Liver (tissue), 9 donors: Measurements from ENCODE around the gene SEMA3C. TPM values are rescaled to one million over a fixed set of nuclear protein-coding genes. Genes with fewer than 3 reads are reported as not detected.

ENCODE experiments used
- DNase-seq: peaks from one replicate; pipeline ENCODE4 v3.0.0-alpha.2; 2017; ENCODE audit warnings: low spot score
- H3K27ac ChIP-seq, 2 donors: one replicate each; pipeline ENCODE4 v1.7.0; 2013; ENCODE audit warnings: inconsistent platforms in 2 of 2, low read length in 2 of 2, control low read depth in 1 of 2, low read depth in 1 of 2, mild to moderate bottlenecking in 1 of 2
- H3K27me3 ChIP-seq, 4 donors: one replicate each; pipeline versions ENCODE4 v1.6.1 to v1.7.0; 2013; ENCODE audit warnings: low read length in 3 of 4, inconsistent platforms in 1 of 4, mild to moderate bottlenecking in 1 of 4, moderate library complexity in 1 of 4; ENCODE audit not compliant: control insufficient read depth in 4 of 4, insufficient read depth in 4 of 4
- H3K36me3 ChIP-seq, 4 donors: one replicate each; pipeline versions ENCODE4 v1.6.1 to v1.7.0; 2013; ENCODE audit warnings: low read length in 3 of 4, mild to moderate bottlenecking in 3 of 4, low read depth in 1 of 4, moderate library complexity in 1 of 4; ENCODE audit not compliant: control insufficient read depth in 4 of 4, insufficient read depth in 3 of 4
- H3K4me1 ChIP-seq, 4 donors: one replicate each; pipeline versions ENCODE4 v1.6.1 to v1.7.0; 2013; ENCODE audit warnings: low read length in 3 of 4, mild to moderate bottlenecking in 3 of 4, moderate library complexity in 1 of 4; ENCODE audit not compliant: control insufficient read depth in 4 of 4, insufficient read depth in 4 of 4
- H3K4me3 ChIP-seq, 3 donors: one replicate each; pipeline versions ENCODE4 v1.6.1 to v1.7.0; 2013; ENCODE audit warnings: low read length in 3 of 3, control low read depth in 1 of 3, low read depth in 1 of 3, mild to moderate bottlenecking in 1 of 3
- H3K9ac ChIP-seq, 2 donors: one replicate each; pipeline ENCODE4 v1.7.0; 2013; ENCODE audit warnings: low read length in 2 of 2, mild to moderate bottlenecking in 2 of 2, moderate library complexity in 2 of 2, control low read depth in 1 of 2, low read depth in 1 of 2
- H3K9me3 ChIP-seq, 4 donors: one replicate each; pipeline versions ENCODE4 v1.6.1 to v1.7.0; 2013; ENCODE audit warnings: low read length in 3 of 4; ENCODE audit not compliant: control insufficient read depth in 4 of 4
- CTCF ChIP-seq: fragments of 150-350 bp; IDR thresholded peaks from 2 replicates; pipeline ENCODE4 v1.5.1; 2017; ENCODE audit warnings: improper control_type of control experiment, low read depth, low read length; ENCODE audit not compliant: missing input control
- FOXA1 ChIP-seq: IDR thresholded peaks from 2 replicates; pipeline ENCODE4 v1.6.1; 2016; ENCODE audit warnings: antibody characterized with exemption
- FOXA2 ChIP-seq: IDR thresholded peaks from 2 replicates; pipeline ENCODE4 v1.6.1; 2016; ENCODE audit warnings: antibody characterized with exemption
- GABPA ChIP-seq, 2 donors: IDR thresholded peaks in 1 of 2; conservative IDR thresholded peaks in 1 of 2; 2 replicates each; pipeline ENCODE4 v1.6.1; 2016; ENCODE audit warnings: antibody characterized with exemption in 2 of 2, mild to moderate bottlenecking in 1 of 2, moderate library complexity in 1 of 2
- HNF4A ChIP-seq, 2 donors: conservative IDR thresholded peaks; 2 replicates each; pipeline ENCODE4 v1.6.1; 2016; ENCODE audit warnings: antibody characterized with exemption in 2 of 2, mild to moderate bottlenecking in 2 of 2
- HNF4G ChIP-seq: IDR thresholded peaks from 2 replicates; pipeline ENCODE4 v1.6.1; 2016; ENCODE audit warnings: antibody characterized with exemption
- JUND ChIP-seq, 2 donors: IDR thresholded peaks; 2 replicates each; pipeline ENCODE4 v1.6.1; 2016; ENCODE audit warnings: antibody characterized with exemption in 2 of 2
- RAD21 ChIP-seq, 2 donors: IDR thresholded peaks; 2 replicates each; pipeline ENCODE4 v1.6.1; 2016; ENCODE audit warnings: antibody characterized with exemption in 2 of 2, mild to moderate bottlenecking in 2 of 2
- RXRA ChIP-seq, 2 donors: IDR thresholded peaks; 2 replicates each; pipeline ENCODE4 v1.6.1; 2017 to 2018; ENCODE audit warnings: antibody characterized with exemption in 2 of 2, mild to moderate bottlenecking in 1 of 2
- SP1 ChIP-seq: IDR thresholded peaks from 2 replicates; pipeline ENCODE4 v1.6.1; 2018; ENCODE audit warnings: antibody characterized with exemption, mild to moderate bottlenecking
- TAF1 ChIP-seq: conservative IDR thresholded peaks from 2 replicates; pipeline ENCODE4 v1.6.1; 2016; ENCODE audit warnings: antibody characterized with exemption, mild to moderate bottlenecking
- YY1 ChIP-seq: IDR thresholded peaks from 2 replicates; pipeline ENCODE4 v1.6.1; 2016; ENCODE audit warnings: antibody characterized with exemption, mild to moderate bottlenecking
- ZBTB33 ChIP-seq: IDR thresholded peaks from 2 replicates; pipeline ENCODE4 v1.6.1; 2016; ENCODE audit warnings: antibody characterized with exemption
- WGBS: extraction: QIAGEN DNeasy Blood & Tissue Kit; methylation state at CpG from one replicate; pipeline ENCODE4 v1.1.7; 2013; 5-methylcytosine and 5-hydroxymethylcytosine counted together
- polyA plus RNA-seq, 2 donors: library from polyadenylated mRNA; stranded (reverse) in 1 of 2; unstranded in 1 of 2; fragments of 200-250 nt in 1 of 2; fragments of >200 nt in 1 of 2; fragmentation: Nextera tagmentation in 1 of 2; extraction: Ambion mirVana in 1 of 2; gene quantifications; one replicate each; pipeline versions ENCODE4 v1.2.1 to v1.2.3, GENCODE V29; 2013 to 2015
- total RNA-seq, 2 donors: library from RNA; depleted of rRNA; stranded (reverse); fragments of >200 nt; gene quantifications; one replicate each; pipeline ENCODE4 v1.2.3, GENCODE V29; 2014
- TF ChIP-seq, protein P1 (sequence below): IDR thresholded peaks from 2 replicates; pipeline ENCODE4 v1.6.1; 2016; ENCODE audit warnings: antibody characterized with exemption
- TF ChIP-seq, protein P2 (sequence below): IDR thresholded peaks from 2 replicates; pipeline ENCODE4 v1.6.1; 2016; ENCODE audit warnings: antibody characterized with exemption
- TF ChIP-seq, protein P3 (sequence below): IDR thresholded peaks from 2 replicates; pipeline ENCODE4 v1.6.1; 2016; ENCODE audit warnings: antibody characterized with exemption, mild to moderate bottlenecking
- donor health status: healthy.
- donor health status: healthy.
- donor health status: healthy.
- donor health status: healthy.
- donor health status: healthy.

Gene SEMA3C
- total and polyA plus RNA-seq, 4 donors: 0.20 to 1.8 (median 0.64) TPM

GRCh38 chr7:80821771-80822319 lies 97.0 kb downstream of the SEMA3C start:
- no peak for DNase-seq
- H3K36me3 ChIP-seq: no peaks in the 10 kb centered on the region
- H3K4me1 ChIP-seq: no peaks in the 10 kb centered on the region
- no peak overlapping the region for H3K27ac ChIP-seq
- H3K27me3 ChIP-seq: no peaks in the 10 kb centered on the region
- H3K4me3 ChIP-seq: no peak overlapping the region
- TF ChIP-seq HNF4G (no peak), FOXA1 (no peak), SP1 (no peak)
- TF ChIP-seq, protein P1, sequence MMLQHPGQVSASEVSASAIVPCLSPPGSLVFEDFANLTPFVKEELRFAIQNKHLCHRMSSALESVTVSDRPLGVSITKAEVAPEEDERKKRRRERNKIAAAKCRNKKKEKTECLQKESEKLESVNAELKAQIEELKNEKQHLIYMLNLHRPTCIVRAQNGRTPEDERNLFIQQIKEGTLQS: no peak
- no peaks in the 10 kb centered on the region for H3K9me3 ChIP-seq
- 64% methylated on average over 3 of the region's 3 CpGs for whole genome bisulfite sequencing
- no peak overlapping the region for H3K9ac ChIP-seq

GRCh38 chr7:80819503-80819902 lies 99.3 kb downstream of the SEMA3C start:
- no peak overlapping the region for H3K9ac ChIP-seq
- H3K27me3 ChIP-seq: no peaks in the 10 kb centered on the region
- no peak overlapping the region for H3K27ac ChIP-seq
- no peak for DNase-seq
- no peaks in the 10 kb centered on the region for H3K4me1 ChIP-seq
- no peaks in the 10 kb centered on the region for H3K9me3 ChIP-seq
- TF ChIP-seq, protein P2, sequence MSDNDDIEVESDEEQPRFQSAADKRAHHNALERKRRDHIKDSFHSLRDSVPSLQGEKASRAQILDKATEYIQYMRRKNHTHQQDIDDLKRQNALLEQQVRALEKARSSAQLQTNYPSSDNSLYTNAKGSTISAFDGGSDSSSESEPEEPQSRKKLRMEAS: no peak
- TF ChIP-seq ZBTB33 (no peak), GABPA (IDR thresholded peaks at IDR 0.05 in 1 of 2, conservative IDR thresholded peaks at IDR 0.05 in 1 of 2) (no peak), SP1 (no peak)
- no peaks in the 10 kb centered on the region for H3K36me3 ChIP-seq
- no peak overlapping the region for H3K4me3 ChIP-seq

- WGBS: 76% methylated on average over 5 of the region's 5 CpGs
- no peak for DNase-seq
- H3K9ac ChIP-seq: no peak overlapping the region
- no peaks in the 10 kb centered on the region for H3K4me1 ChIP-seq
- H3K27ac ChIP-seq: no peak overlapping the region
- H3K9me3 ChIP-seq: no peaks in the 10 kb centered on the region
- H3K4me3 ChIP-seq: no peak overlapping the region
- no peaks in the 10 kb centered on the region for H3K27me3 ChIP-seq
- H3K36me3 ChIP-seq: no peaks in the 10 kb centered on the region
- TF ChIP-seq, protein P3, sequence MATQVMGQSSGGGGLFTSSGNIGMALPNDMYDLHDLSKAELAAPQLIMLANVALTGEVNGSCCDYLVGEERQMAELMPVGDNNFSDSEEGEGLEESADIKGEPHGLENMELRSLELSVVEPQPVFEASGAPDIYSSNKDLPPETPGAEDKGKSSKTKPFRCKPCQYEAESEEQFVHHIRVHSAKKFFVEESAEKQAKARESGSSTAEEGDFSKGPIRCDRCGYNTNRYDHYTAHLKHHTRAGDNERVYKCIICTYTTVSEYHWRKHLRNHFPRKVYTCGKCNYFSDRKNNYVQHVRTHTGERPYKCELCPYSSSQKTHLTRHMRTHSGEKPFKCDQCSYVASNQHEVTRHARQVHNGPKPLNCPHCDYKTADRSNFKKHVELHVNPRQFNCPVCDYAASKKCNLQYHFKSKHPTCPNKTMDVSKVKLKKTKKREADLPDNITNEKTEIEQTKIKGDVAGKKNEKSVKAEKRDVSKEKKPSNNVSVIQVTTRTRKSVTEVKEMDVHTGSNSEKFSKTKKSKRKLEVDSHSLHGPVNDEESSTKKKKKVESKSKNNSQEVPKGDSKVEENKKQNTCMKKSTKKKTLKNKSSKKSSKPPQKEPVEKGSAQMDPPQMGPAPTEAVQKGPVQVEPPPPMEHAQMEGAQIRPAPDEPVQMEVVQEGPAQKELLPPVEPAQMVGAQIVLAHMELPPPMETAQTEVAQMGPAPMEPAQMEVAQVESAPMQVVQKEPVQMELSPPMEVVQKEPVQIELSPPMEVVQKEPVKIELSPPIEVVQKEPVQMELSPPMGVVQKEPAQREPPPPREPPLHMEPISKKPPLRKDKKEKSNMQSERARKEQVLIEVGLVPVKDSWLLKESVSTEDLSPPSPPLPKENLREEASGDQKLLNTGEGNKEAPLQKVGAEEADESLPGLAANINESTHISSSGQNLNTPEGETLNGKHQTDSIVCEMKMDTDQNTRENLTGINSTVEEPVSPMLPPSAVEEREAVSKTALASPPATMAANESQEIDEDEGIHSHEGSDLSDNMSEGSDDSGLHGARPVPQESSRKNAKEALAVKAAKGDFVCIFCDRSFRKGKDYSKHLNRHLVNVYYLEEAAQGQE: no peak
- no peak for TF ChIP-seq RXRA (IDR thresholded peaks at IDR 0.05)
- no peak for TF ChIP-seq YY1
- TF ChIP-seq TAF1: no peak
- TF ChIP-seq, protein P2: no peak
- no peak for TF ChIP-seq ZBTB33
- no peak for TF ChIP-seq FOXA2
- no peak for TF ChIP-seq FOXA1
- no peak for TF ChIP-seq GABPA (IDR thresholded peaks at IDR 0.05 in 1 of 2, conservative IDR thresholded peaks at IDR 0.05 in 1 of 2)
- no peak for TF ChIP-seq HNF4A (conservative IDR thresholded peaks at IDR 0.05)
- TF ChIP-seq JUND (IDR thresholded peaks at IDR 0.05): no peak
- TF ChIP-seq HNF4G: no peak
- TF ChIP-seq CTCF: no peak
- no peak for TF ChIP-seq RAD21 (IDR thresholded peaks at IDR 0.05)
These were observed 100.7 kb downstream of the SEMA3C start for GRCh38 chr7:80818181-80818580.
